PC-3 (cell line): ENCODE data around the gene ANAPC16.

Source experiments
- EZH2 ChIP-seq: fragments of 300-600 bp; sonication (generic); IDR thresholded peaks from one replicate; pipeline ENCODE4 v1.6.1; 2017; ENCODE audit warnings: antibody characterized with exemption, mild to moderate bottlenecking, low read length; ENCODE audit not compliant: unreplicated experiment
- EZH2phosphoT487 ChIP-seq: fragments of 300-600 bp; sonication (generic); IDR thresholded peaks from 2 replicates; pipeline ENCODE4 v1.6.1; 2018; ENCODE audit warnings: mild to moderate bottlenecking, antibody characterized with exemption, low read length, borderline replicate concordance
- TF ChIP-seq, protein P1 (sequence below): fragments of 300-600 bp; sonication (generic); conservative IDR thresholded peaks from 2 replicates; pipeline ENCODE4 v1.5.1; 2017; ENCODE audit warnings: antibody characterized with exemption, low read depth, mild to moderate bottlenecking, low read length

DNA sequence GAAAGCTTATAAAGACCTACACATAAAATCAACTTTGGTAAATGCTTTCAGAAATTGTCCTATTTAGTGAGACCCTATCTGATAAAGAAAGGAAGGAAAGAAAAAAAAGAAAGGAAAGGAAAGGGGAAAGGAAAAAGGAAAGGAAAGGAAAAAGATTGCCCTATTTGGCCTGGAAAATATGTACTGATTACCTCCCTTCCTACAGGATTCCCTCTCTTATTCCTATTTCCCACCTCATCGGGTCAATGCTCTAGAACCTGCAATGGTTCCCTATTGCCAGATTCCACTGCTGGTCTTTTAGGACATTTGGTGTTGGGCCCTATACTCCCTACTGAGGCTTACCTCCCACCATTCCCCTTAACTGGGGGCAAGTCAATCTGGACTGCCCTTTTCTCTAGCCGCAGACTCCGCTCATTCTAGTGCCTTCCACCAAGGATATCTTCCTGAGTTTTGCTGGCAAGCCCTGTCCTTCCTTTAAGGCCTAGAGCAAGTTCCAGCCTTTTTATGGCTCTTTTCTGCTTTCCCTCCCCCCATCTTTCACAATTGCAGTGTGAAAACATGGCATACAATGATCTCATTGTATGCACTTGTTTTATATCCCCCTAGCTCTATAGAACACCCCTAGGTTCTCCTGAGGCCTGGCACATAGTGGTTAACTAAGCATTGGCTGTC is 62.3 kb downstream of the ANAPC16 start:
- TF ChIP-seq, protein P1, sequence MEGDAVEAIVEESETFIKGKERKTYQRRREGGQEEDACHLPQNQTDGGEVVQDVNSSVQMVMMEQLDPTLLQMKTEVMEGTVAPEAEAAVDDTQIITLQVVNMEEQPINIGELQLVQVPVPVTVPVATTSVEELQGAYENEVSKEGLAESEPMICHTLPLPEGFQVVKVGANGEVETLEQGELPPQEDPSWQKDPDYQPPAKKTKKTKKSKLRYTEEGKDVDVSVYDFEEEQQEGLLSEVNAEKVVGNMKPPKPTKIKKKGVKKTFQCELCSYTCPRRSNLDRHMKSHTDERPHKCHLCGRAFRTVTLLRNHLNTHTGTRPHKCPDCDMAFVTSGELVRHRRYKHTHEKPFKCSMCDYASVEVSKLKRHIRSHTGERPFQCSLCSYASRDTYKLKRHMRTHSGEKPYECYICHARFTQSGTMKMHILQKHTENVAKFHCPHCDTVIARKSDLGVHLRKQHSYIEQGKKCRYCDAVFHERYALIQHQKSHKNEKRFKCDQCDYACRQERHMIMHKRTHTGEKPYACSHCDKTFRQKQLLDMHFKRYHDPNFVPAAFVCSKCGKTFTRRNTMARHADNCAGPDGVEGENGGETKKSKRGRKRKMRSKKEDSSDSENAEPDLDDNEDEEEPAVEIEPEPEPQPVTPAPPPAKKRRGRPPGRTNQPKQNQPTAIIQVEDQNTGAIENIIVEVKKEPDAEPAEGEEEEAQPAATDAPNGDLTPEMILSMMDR: no peak
- TF ChIP-seq EZH2phosphoT487 (no peak), EZH2 (no peak)
